ENCODE results near the gene ADD1. TPM values are rescaled to one million over a fixed set of nuclear protein-coding genes. Genes with fewer than 3 reads are reported as not detected.

ADD1 gene
- total RNA-seq, 6 experiments from 2014 or later = 94.4 to 120 (median 103) TPM

GRCh38 chr4:2925931-2926860, 82.6 kb downstream of the ADD1 start:
- no peaks in the 10 kb centered on the region for H3K27me3 ChIP-seq
- ATAC-seq (no peak), DNase-seq (peak; percentile 18 to 52 (median 37))
- intact Hi-C loops (cut with DNase I) = no loop called here
- TF ChIP-seq CTCF (IDR thresholded peaks at IDR 0.05) = no peak
- TF ChIP-seq POLR2A (IDR thresholded peaks at IDR 0.05) = no peak
- WGBS (ENCODE audit: insufficient coverage, low coverage, low lambda C conversion rate, missing lambda C conversion rate) = 0% methylated on average over 1 of the region's 41 CpGs
- no peak overlapping the region for H3K4me3 ChIP-seq
- H3K4me1 ChIP-seq = peaks cover 0 to 25% (median 0%) of the 10 kb centered on the region in 4 donors
- peaks cover 0 to 56% (median 13%) of the 10 kb centered on the region in 4 donors for H3K36me3 ChIP-seq
- no peak overlapping the region for H3K27ac ChIP-seq
- no peaks in the 10 kb centered on the region for H3K9me3 ChIP-seq

- TF ChIP-seq CTCF (IDR thresholded peaks at IDR 0.05) = no peak
- no peak for TF ChIP-seq POLR2A (IDR thresholded peaks at IDR 0.05)
- Histone ChIP-seq H3K27me3 (no peaks in the 10 kb centered on the region), H3K27ac (no peak overlapping the region), H3K4me1 (peaks cover 0 to 25% (median 0%) of the 10 kb centered on the region in 4 donors), H3K36me3 (peaks cover 0 to 51% (median 13%) of the 10 kb centered on the region in 4 donors), H3K9me3 (no peaks in the 10 kb centered on the region), H3K4me3 (no peak overlapping the region)
- ATAC-seq (no peak), DNase-seq (peak; percentile 16 to 39 (median 30))
- intact Hi-C loops (cut with DNase I) = no loop called here
- no CpG with 5 or more reads among the region's 18 CpGs for WGBS (ENCODE audit: insufficient coverage, low coverage, low lambda C conversion rate, missing lambda C conversion rate)
Observed at GRCh38 chr4:2927016-2927695, 83.5 kb downstream of the ADD1 start.

GRCh38 chr4:2927696-2928075, 84.0 kb downstream of the ADD1 start:
- intact Hi-C loops (cut with DNase I) = no loop called here
- no peaks in the 10 kb centered on the region for H3K9me3 ChIP-seq
- no peak for ATAC-seq
- peak; percentile 6 to 28 (median 22) for DNase-seq
- TF ChIP-seq CTCF (IDR thresholded peaks at IDR 0.05) (no peak), POLR2A (IDR thresholded peaks at IDR 0.05) (no peak)
- WGBS (ENCODE audit: insufficient coverage, low coverage, low lambda C conversion rate, missing lambda C conversion rate) = 98% methylated on average over 8 of the region's 12 CpGs
- no peak overlapping the region for H3K27ac ChIP-seq
- no peaks in the 10 kb centered on the region for H3K27me3 ChIP-seq
- peaks cover 0 to 46% (median 11%) of the 10 kb centered on the region in 4 donors for H3K36me3 ChIP-seq
- H3K4me3 ChIP-seq = no peak overlapping the region
- H3K4me1 ChIP-seq = peaks cover 0 to 25% (median 0%) of the 10 kb centered on the region in 4 donors

- intact Hi-C loops (cut with DNase I) = no loop called here
- H3K9me3 ChIP-seq = no peaks in the 10 kb centered on the region
- H3K4me3 ChIP-seq = no peak overlapping the region
- H3K36me3 ChIP-seq = peaks cover 0 to 46% (median 10%) of the 10 kb centered on the region in 4 donors
- no peak for TF ChIP-seq CTCF (IDR thresholded peaks at IDR 0.05)
- TF ChIP-seq POLR2A (IDR thresholded peaks at IDR 0.05) = no peak
- H3K27ac ChIP-seq = no peak overlapping the region
- DNase-seq (peak; percentile 17 to 40 (median 39)), ATAC-seq (no peak)
- H3K4me1 ChIP-seq = peaks cover 0 to 25% (median 0%) of the 10 kb centered on the region in 4 donors
- 81% methylated on average over 11 of the region's 32 CpGs for WGBS (ENCODE audit: insufficient coverage, low coverage, low lambda C conversion rate, missing lambda C conversion rate)
- H3K27me3 ChIP-seq = no peaks in the 10 kb centered on the region
Observed at GRCh38 chr4:2928242-2929176, 84.9 kb downstream of the ADD1 start.

Data from right lobe of liver (tissue), 6 donors.